Rectal smooth muscle tissue (tissue), 1 donor: ENCODE results near the gene CHD2.

Experiments used
- H3K27ac ChIP-seq: one replicate; pipeline ENCODE4 v1.7.0; 2013; ENCODE audit warnings: low read depth, low read length, inconsistent platforms
- H3K27me3 ChIP-seq: one replicate; pipeline ENCODE4 v1.7.0; 2013; ENCODE audit warnings: low read length; ENCODE audit not compliant: control insufficient read depth, insufficient read depth
- H3K36me3 ChIP-seq: one replicate; pipeline ENCODE4 v1.7.0; 2013; ENCODE audit warnings: low read length; ENCODE audit not compliant: control insufficient read depth, insufficient read depth
- H3K4me1 ChIP-seq: one replicate; pipeline ENCODE4 v1.7.0; 2013; ENCODE audit warnings: low read length; ENCODE audit not compliant: control insufficient read depth, insufficient read depth
- H3K4me3 ChIP-seq: one replicate; pipeline ENCODE4 v1.7.0; 2013; ENCODE audit warnings: low read length
- H3K9ac ChIP-seq: one replicate; pipeline ENCODE4 v1.7.0; 2013; ENCODE audit warnings: low read length

The CHD2 gene

GRCh38 chr15:92880796-92881195 is 19.3 kb upstream of the CHD2 start:
- no peaks in the 10 kb centered on the region for H3K27me3 ChIP-seq
- peak overlapping the region; percentile 89 for H3K27ac ChIP-seq
- no peak overlapping the region for H3K4me3 ChIP-seq
- H3K4me1 ChIP-seq, result peaks cover 5% of the 10 kb centered on the region
- no peaks in the 10 kb centered on the region for H3K36me3 ChIP-seq
- no peak overlapping the region for H3K9ac ChIP-seq

GRCh38 chr15:92881211-92881754 is 18.8 kb upstream of the CHD2 start:
- H3K4me1 ChIP-seq, result peaks cover 8% of the 10 kb centered on the region
- peak overlapping the region; percentile 70 for H3K4me3 ChIP-seq
- H3K27me3 ChIP-seq, result no peaks in the 10 kb centered on the region
- peaks cover 2% of the 10 kb centered on the region for H3K36me3 ChIP-seq
- H3K27ac ChIP-seq, result peak overlapping the region; percentile 89
- no peak overlapping the region for H3K9ac ChIP-seq

GRCh38 chr15:92881802-92882696 is 18.1 kb upstream of the CHD2 start:
- H3K4me1 ChIP-seq, result peaks cover 15% of the 10 kb centered on the region
- peak overlapping the region; percentile 70 for H3K4me3 ChIP-seq
- H3K36me3 ChIP-seq, result peaks cover 2% of the 10 kb centered on the region

GRCh38 chr15:92882697-92883162 is 17.4 kb upstream of the CHD2 start:
- peak overlapping the region; percentile 76 for H3K4me3 ChIP-seq
- H3K36me3 ChIP-seq, result peaks cover 2% of the 10 kb centered on the region
- peak overlapping the region; percentile 99 for H3K27ac ChIP-seq
- H3K27me3 ChIP-seq, result no peaks in the 10 kb centered on the region
- H3K9ac ChIP-seq, result peak overlapping the region; percentile 92
- peaks cover 19% of the 10 kb centered on the region for H3K4me1 ChIP-seq

More at GRCh38 chr15:92881802-92882696, 18.1 kb upstream of the CHD2 start:
- Histone ChIP-seq H3K9ac (peak overlapping the region; percentile 57), H3K27me3 (no peaks in the 10 kb centered on the region), H3K27ac (peak overlapping the region; percentile 99)

- H3K27ac ChIP-seq, result peak overlapping the region; percentile 99
- H3K27me3 ChIP-seq, result no peaks in the 10 kb centered on the region
- peaks cover 2% of the 10 kb centered on the region for H3K36me3 ChIP-seq
- peaks cover 21% of the 10 kb centered on the region for H3K4me1 ChIP-seq
- H3K9ac ChIP-seq, result peak overlapping the region; percentile 92
- peak overlapping the region; percentile 76 for H3K4me3 ChIP-seq
Measured at GRCh38 chr15:92883163-92883875, 16.8 kb upstream of the CHD2 start.

- Histone ChIP-seq H3K27ac (peak overlapping the region; percentile 99), H3K36me3 (peaks cover 2% of the 10 kb centered on the region), H3K27me3 (no peaks in the 10 kb centered on the region), H3K4me3 (peak overlapping the region; percentile 76), H3K9ac (peak overlapping the region; percentile 92), H3K4me1 (peaks cover 21% of the 10 kb centered on the region)
Measured at GRCh38 chr15:92883876-92884435, 16.2 kb upstream of the CHD2 start.

GRCh38 chr15:92884436-92885223 is 15.5 kb upstream of the CHD2 start:
- Histone ChIP-seq H3K4me1 (peaks cover 21% of the 10 kb centered on the region), H3K27ac (peak overlapping the region; percentile 99), H3K36me3 (peaks cover 2% of the 10 kb centered on the region), H3K9ac (peak overlapping the region; percentile 52), H3K27me3 (no peaks in the 10 kb centered on the region), H3K4me3 (peak overlapping the region; percentile 76)

GRCh38 chr15:92885224-92886041 is 14.7 kb upstream of the CHD2 start:
- Histone ChIP-seq H3K4me1 (peaks cover 21% of the 10 kb centered on the region), H3K9ac (no peak overlapping the region), H3K4me3 (peak overlapping the region; percentile 76), H3K27me3 (no peaks in the 10 kb centered on the region), H3K27ac (peak overlapping the region; percentile 99), H3K36me3 (peaks cover 2% of the 10 kb centered on the region)

- Histone ChIP-seq H3K4me3 (no peak overlapping the region), H3K4me1 (peaks cover 21% of the 10 kb centered on the region), H3K36me3 (peaks cover 2% of the 10 kb centered on the region), H3K27ac (no peak overlapping the region), H3K9ac (no peak overlapping the region), H3K27me3 (no peaks in the 10 kb centered on the region)
Measured at GRCh38 chr15:92886042-92886537, 14.0 kb upstream of the CHD2 start.

GRCh38 chr15:92886815-92887214 is 13.3 kb upstream of the CHD2 start:
- no peak overlapping the region for H3K4me3 ChIP-seq
- peaks cover 2% of the 10 kb centered on the region for H3K36me3 ChIP-seq
- no peaks in the 10 kb centered on the region for H3K27me3 ChIP-seq
- H3K4me1 ChIP-seq, result peaks cover 18% of the 10 kb centered on the region
- no peak overlapping the region for H3K9ac ChIP-seq
- H3K27ac ChIP-seq, result peak overlapping the region; percentile 47

- Histone ChIP-seq H3K36me3 (peaks cover 2% of the 10 kb centered on the region), H3K9ac (no peak overlapping the region), H3K4me1 (peaks cover 16% of the 10 kb centered on the region), H3K4me3 (no peak overlapping the region), H3K27me3 (no peaks in the 10 kb centered on the region), H3K27ac (no peak overlapping the region)
Measured at GRCh38 chr15:92887869-92888268, 12.3 kb upstream of the CHD2 start.
